ENCODE results near the gene DLGAP5.

The DLGAP5 gene

GRCh38 chr14:55126932-55127459, 64.4 kb downstream of the DLGAP5 start:
- TF ChIP-seq, protein P1, sequence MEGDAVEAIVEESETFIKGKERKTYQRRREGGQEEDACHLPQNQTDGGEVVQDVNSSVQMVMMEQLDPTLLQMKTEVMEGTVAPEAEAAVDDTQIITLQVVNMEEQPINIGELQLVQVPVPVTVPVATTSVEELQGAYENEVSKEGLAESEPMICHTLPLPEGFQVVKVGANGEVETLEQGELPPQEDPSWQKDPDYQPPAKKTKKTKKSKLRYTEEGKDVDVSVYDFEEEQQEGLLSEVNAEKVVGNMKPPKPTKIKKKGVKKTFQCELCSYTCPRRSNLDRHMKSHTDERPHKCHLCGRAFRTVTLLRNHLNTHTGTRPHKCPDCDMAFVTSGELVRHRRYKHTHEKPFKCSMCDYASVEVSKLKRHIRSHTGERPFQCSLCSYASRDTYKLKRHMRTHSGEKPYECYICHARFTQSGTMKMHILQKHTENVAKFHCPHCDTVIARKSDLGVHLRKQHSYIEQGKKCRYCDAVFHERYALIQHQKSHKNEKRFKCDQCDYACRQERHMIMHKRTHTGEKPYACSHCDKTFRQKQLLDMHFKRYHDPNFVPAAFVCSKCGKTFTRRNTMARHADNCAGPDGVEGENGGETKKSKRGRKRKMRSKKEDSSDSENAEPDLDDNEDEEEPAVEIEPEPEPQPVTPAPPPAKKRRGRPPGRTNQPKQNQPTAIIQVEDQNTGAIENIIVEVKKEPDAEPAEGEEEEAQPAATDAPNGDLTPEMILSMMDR (IDR thresholded peaks at IDR 0.05; ENCODE audit: low read depth, low read length, missing control alignments): no peak
- DNase-seq (ENCODE audit: extremely low read depth, low read depth): no peak
- no peak overlapping the region for H3K4me3 ChIP-seq (replicated peaks; ENCODE audit: low read depth, low read length)

DNA sequence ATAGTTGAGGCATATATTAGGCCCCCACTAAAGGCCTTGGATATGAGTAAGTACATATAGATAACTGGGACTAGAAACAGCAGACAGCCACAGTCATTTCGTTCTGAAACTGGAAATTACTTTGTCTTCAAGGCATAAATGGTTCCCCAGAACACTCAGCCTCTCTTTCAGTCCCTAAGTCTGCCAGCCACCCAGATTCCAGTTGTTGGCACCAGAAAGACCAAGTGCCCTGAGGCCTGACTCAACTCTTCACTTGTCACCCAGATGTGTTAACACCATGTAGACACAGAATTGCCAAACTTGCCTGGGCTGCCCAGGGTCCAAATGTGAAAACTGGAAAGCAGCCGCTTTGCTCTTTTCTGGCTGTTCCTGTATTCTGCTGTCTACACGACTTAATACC, 65.4 kb downstream of the DLGAP5 start:
- TF ChIP-seq, protein P1 (IDR thresholded peaks at IDR 0.05; ENCODE audit: low read depth, low read length, missing control alignments): no peak
- no peak overlapping the region for H3K4me3 ChIP-seq (replicated peaks; ENCODE audit: low read depth, low read length)
- DNase-seq (ENCODE audit: extremely low read depth, low read depth): no peak

DNA sequence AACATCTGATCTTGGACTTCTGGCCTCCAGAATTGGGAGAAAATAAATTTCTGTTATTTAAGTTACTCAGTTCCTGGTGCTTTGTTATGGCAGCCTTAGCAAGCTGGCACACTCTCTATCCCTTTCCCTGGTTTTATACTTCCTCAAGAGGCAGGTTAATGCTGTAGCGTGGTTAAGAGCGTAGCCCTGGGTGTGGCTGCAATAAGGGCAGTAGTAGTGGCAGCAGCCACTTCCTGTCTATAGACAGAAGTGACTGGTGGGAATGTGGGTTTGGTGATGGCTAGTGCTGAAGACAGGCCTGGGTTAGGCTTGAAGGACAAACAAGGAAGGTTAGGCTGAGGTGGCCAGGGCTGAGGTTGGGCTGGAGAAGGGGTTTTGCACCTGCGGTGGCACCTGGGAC, 66.0 kb downstream of the DLGAP5 start:
- H3K4me3 ChIP-seq (replicated peaks; ENCODE audit: low read depth, low read length): no peak overlapping the region
- DNase-seq (ENCODE audit: extremely low read depth, low read depth): no peak
- TF ChIP-seq, protein P1 (IDR thresholded peaks at IDR 0.05; ENCODE audit: low read depth, low read length, missing control alignments): no peak

DNA sequence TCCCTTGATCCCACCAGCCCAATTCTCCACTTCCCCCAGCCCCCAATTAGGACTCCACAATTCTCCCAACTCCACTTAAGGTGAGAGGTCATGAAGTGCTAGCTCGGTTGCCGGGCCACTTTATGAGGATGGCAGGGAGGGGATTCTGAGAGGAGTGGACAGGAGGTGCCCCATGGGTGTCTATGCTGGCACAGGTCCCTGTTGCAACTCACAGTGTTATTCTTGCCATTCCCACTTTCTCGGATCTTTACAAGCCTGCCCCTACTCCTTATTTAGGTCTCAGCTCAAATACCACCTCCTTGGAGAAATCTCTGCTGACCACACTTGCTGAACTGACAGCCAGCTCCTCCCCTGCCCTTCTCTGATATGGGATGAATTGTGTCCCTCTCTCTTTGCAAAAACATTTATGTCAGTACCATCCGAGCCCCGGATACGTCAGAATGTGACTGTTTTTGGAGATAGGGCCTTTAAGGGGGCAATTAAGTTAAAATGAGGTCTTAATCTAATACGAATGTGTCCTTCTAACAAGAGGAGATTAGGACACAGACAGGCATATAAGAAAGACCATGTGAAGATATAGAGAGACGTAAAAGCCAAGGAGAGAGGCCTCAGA, 66.5 kb downstream of the DLGAP5 start:
- DNase-seq (ENCODE audit: extremely low read depth, low read depth): no peak
- TF ChIP-seq, protein P1 (IDR thresholded peaks at IDR 0.05; ENCODE audit: low read depth, low read length, missing control alignments): no peak
- H3K4me3 ChIP-seq (replicated peaks; ENCODE audit: low read depth, low read length): no peak overlapping the region

DNA sequence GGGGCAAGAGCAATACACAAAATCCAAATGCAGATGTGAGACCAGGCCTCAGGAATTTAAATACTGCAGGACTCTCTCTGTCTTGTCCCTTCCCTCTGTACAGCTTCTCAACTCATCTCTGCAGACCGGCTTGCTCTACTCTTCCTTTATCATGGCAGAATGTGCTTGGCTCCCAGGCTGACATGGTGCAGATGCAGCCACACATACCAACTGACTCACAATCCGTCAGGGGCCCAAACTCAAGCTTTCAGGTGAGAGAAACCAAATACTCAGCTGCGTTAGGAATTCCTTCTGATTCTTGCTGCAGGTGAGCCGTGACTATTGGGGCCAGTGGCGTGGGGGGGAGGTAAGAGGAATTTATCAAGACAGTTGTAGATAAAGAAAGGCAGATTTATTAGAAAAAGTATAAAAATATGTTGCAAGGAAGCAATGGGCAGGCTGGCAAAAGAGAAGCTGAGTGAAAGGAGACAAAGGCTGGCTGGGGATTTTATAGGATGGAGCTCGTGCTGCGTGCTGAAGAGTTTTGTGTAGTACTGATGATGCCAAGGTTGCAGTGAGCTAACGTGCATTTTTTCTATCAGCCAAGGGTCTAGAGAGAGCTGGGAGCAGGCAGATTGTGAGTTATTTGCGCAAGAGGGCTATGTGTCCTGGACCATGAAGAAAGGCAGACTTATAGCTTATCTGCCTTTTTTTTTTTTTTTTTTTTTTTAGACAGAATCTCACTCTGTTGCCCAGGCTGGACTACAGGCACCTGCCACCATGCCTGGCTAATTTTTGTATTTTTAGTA, 67.3 kb downstream of the DLGAP5 start:
- TF ChIP-seq, protein P1 (IDR thresholded peaks at IDR 0.05; ENCODE audit: low read depth, low read length, missing control alignments): no peak
- no peak for DNase-seq (ENCODE audit: extremely low read depth, low read depth)
- H3K4me3 ChIP-seq (replicated peaks; ENCODE audit: low read depth, low read length): no peak overlapping the region

DNA sequence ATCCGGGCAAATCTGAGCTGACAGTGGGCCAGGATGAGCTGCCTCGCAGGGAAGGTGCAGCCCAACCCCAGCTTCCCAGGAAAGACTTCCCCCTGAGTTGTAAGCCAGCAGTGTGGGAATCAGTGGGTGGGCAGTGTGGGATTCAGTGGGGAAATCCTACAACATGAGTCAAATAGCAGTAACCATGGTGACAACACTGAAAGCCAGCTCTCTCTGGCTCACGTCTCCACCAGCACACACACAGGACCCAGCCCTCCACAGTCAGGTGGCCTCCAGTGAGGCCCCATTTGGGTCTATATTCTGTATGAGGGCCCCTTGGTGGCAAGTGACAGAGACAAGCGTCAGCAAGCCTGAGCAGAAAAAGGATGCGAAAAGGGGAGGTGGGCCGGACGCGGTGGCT, 68.3 kb downstream of the DLGAP5 start:
- DNase-seq (ENCODE audit: extremely low read depth, low read depth): no peak
- no peak overlapping the region for H3K4me3 ChIP-seq (replicated peaks; ENCODE audit: low read depth, low read length)

More for the DNA sequence above, 68.3 kb downstream of the DLGAP5 start:
- TF ChIP-seq, protein P1 (IDR thresholded peaks at IDR 0.05; ENCODE audit: low read depth, low read length, missing control alignments): no peak
